OCI-LY1 (cell line): ENCODE results near the gene CXCR6.

Experiments
- H2AFZ ChIP-seq: fragments of 200-600 bp; sonication (generic), shearing (Covaris generic); 2 replicates; pipeline ENCODE4 v1.6.0; 2014; ENCODE audit warnings: antibody characterized with exemption, mild to moderate bottlenecking, low read length
- H3F3A ChIP-seq: fragments of 200-600 bp; sonication (generic), shearing (Covaris generic); 2 replicates; pipeline ENCODE4 v1.6.0; 2014; ENCODE audit warnings: mild to moderate bottlenecking, antibody characterized with exemption, low read length, moderate library complexity; ENCODE audit not compliant: insufficient read depth
- H3K27ac ChIP-seq: fragments of 200-600 bp; sonication (generic); 2 replicates; pipeline ENCODE4 v1.5.1; 2014; ENCODE audit warnings: low read length, mixed run types, mild to moderate bottlenecking, low read depth; ENCODE audit not compliant: poor library complexity, severe bottlenecking
- H3K27me3 ChIP-seq: fragments of 200-600 bp; sonication (generic); 2 replicates; pipeline ENCODE4 v1.6.0; 2014; ENCODE audit warnings: antibody characterized with exemption, mild to moderate bottlenecking, low read length, moderate library complexity; ENCODE audit not compliant: insufficient read depth
- H3K36me3 ChIP-seq: fragments of 200-600 bp; sonication (generic); 2 replicates; pipeline ENCODE4 v1.6.1; 2014; ENCODE audit warnings: mild to moderate bottlenecking, antibody characterized with exemption, low read length, moderate library complexity, mixed read lengths; ENCODE audit not compliant: insufficient read depth
- H3K4me1 ChIP-seq: fragments of 200-600 bp; sonication (generic); 2 replicates; pipeline ENCODE4 v1.5.1; 2014; ENCODE audit warnings: mild to moderate bottlenecking, low read length, moderate library complexity; ENCODE audit not compliant: insufficient read depth, severe bottlenecking
- H3K4me2 ChIP-seq: fragments of 200-600 bp; sonication (generic), shearing (Covaris generic); 2 replicates; pipeline ENCODE4 v1.6.1; 2014; ENCODE audit warnings: low read length
- H3K4me3 ChIP-seq: fragments of 200-600 bp; sonication (generic); 2 replicates; pipeline ENCODE4 v1.5.1; 2014; ENCODE audit warnings: low read length, low read depth, mild to moderate bottlenecking, mixed read lengths; ENCODE audit not compliant: poor library complexity, severe bottlenecking
- H3K79me2 ChIP-seq: fragments of 200-600 bp; shearing (Covaris generic); 2 replicates; pipeline ENCODE4 v1.6.1; 2016; ENCODE audit warnings: mixed run types, low read length, mixed read lengths; ENCODE audit not compliant: insufficient read depth
- H3K9ac ChIP-seq: fragments of 200-600 bp; sonication (generic), shearing (Covaris generic); 2 replicates; pipeline ENCODE4 v1.6.1; 2014; ENCODE audit warnings: mild to moderate bottlenecking, low read length, mixed read lengths
- H3K9me2 ChIP-seq: fragments of 200-600 bp; sonication (generic), shearing (Covaris generic); 2 replicates; pipeline ENCODE4 v1.6.1; 2014; ENCODE audit warnings: low read depth, mild to moderate bottlenecking, low read length, mixed read lengths
- H3K9me3 ChIP-seq: fragments of 200-600 bp; shearing (Covaris generic); 2 replicates; pipeline ENCODE4 v1.6.1; 2014; ENCODE audit warnings: low read length, mixed read lengths
- H4K20me1 ChIP-seq: fragments of 200-600 bp; sonication (generic), shearing (Covaris generic); 2 replicates; pipeline ENCODE4 v1.6.0; 2016; ENCODE audit warnings: mild to moderate bottlenecking, low read length; ENCODE audit not compliant: insufficient read depth
- EZH2 ChIP-seq: fragments of 200-600 bp; sonication (generic), shearing (Covaris generic); IDR thresholded peaks from 2 replicates; pipeline ENCODE4 v1.8.0; 2017; ENCODE audit warnings: borderline replicate concordance, mixed run types, mild to moderate bottlenecking, antibody characterized with exemption, low read length, moderate library complexity, mixed read lengths
- TF ChIP-seq, protein P1 (sequence below): fragments of 200-600 bp; sonication (generic), shearing (Covaris generic); IDR thresholded peaks from 2 replicates; pipeline ENCODE4 v1.5.1; 2017; ENCODE audit warnings: mild to moderate bottlenecking, antibody characterized with exemption, low read length, moderate library complexity, mixed read lengths

CXCR6 gene

GRCh38 chr3:45987368-45988291 is 44.4 kb downstream of the CXCR6 start:
- Histone ChIP-seq H2AFZ (no peak overlapping the region), H3K27me3 (no peaks in the 10 kb centered on the region), H3K4me3 (no peak overlapping the region), H3K4me1 (peaks cover 8% of the 10 kb centered on the region), H3K36me3 (peaks cover 25% of the 10 kb centered on the region), H3K79me2 (peaks cover 4% of the 10 kb centered on the region), H3K4me2 (no peak overlapping the region), H3K9ac (no peak overlapping the region), H3K27ac (no peak overlapping the region), H3K9me3 (no peaks in the 10 kb centered on the region), H3K9me2 (no peaks in the 10 kb centered on the region), H4K20me1 (no peaks in the 10 kb centered on the region), H3F3A (no peaks in the 10 kb centered on the region)
- no peak for TF ChIP-seq EZH2
- TF ChIP-seq, protein P1, sequence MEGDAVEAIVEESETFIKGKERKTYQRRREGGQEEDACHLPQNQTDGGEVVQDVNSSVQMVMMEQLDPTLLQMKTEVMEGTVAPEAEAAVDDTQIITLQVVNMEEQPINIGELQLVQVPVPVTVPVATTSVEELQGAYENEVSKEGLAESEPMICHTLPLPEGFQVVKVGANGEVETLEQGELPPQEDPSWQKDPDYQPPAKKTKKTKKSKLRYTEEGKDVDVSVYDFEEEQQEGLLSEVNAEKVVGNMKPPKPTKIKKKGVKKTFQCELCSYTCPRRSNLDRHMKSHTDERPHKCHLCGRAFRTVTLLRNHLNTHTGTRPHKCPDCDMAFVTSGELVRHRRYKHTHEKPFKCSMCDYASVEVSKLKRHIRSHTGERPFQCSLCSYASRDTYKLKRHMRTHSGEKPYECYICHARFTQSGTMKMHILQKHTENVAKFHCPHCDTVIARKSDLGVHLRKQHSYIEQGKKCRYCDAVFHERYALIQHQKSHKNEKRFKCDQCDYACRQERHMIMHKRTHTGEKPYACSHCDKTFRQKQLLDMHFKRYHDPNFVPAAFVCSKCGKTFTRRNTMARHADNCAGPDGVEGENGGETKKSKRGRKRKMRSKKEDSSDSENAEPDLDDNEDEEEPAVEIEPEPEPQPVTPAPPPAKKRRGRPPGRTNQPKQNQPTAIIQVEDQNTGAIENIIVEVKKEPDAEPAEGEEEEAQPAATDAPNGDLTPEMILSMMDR: no peak

DNA sequence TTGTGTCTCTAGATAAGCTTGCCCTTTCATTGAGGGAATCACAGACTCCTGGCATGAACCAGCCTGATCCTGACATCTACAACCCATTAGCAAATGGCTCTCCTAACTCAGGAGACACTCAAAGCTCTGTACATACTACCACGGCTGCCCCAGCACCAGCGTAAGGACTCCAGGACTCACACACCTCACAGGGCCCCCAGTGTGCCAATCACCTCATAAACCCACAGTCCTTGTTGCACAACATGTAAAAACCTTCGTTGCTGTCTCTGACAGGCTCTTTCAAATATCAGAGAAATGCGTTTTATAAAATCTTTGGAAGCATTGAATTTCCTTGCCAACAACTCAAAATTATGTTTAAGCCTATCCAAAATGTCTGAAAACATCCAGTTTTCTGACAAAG is 45.1 kb downstream of the CXCR6 start:
- Histone ChIP-seq H3K4me1 (peaks cover 15% of the 10 kb centered on the region), H3K27me3 (no peaks in the 10 kb centered on the region), H3K4me2 (no peak overlapping the region), H4K20me1 (no peaks in the 10 kb centered on the region), H3K27ac (no peak overlapping the region), H3F3A (no peaks in the 10 kb centered on the region), H2AFZ (no peak overlapping the region), H3K9ac (no peak overlapping the region), H3K9me2 (no peaks in the 10 kb centered on the region), H3K9me3 (no peaks in the 10 kb centered on the region), H3K36me3 (peaks cover 18% of the 10 kb centered on the region), H3K79me2 (peaks cover 4% of the 10 kb centered on the region), H3K4me3 (no peak overlapping the region)
- TF ChIP-seq, protein P1: no peak
- no peak for TF ChIP-seq EZH2

- Histone ChIP-seq H3F3A (no peaks in the 10 kb centered on the region), H3K36me3 (peaks cover 14% of the 10 kb centered on the region), H3K4me1 (peaks cover 20% of the 10 kb centered on the region)
Measured at GRCh38 chr3:45988804-45989203, 45.5 kb downstream of the CXCR6 start.

More at GRCh38 chr3:45988804-45989203, 45.5 kb downstream of the CXCR6 start:
- no peaks in the 10 kb centered on the region for H4K20me1 ChIP-seq
- no peak overlapping the region for H2AFZ ChIP-seq
- H3K27ac ChIP-seq: no peak overlapping the region
- H3K9ac ChIP-seq: no peak overlapping the region
- TF ChIP-seq, protein P1: no peak
- TF ChIP-seq EZH2: no peak
- H3K27me3 ChIP-seq: no peaks in the 10 kb centered on the region
- no peaks in the 10 kb centered on the region for H3K9me3 ChIP-seq
- H3K79me2 ChIP-seq: peaks cover 5% of the 10 kb centered on the region
- H3K4me2 ChIP-seq: no peak overlapping the region
- no peak overlapping the region for H3K4me3 ChIP-seq
- no peaks in the 10 kb centered on the region for H3K9me2 ChIP-seq
